Mesenchymal stem cell (in vitro differentiated cells and primary cell): ENCODE results near the gene CIAPIN1.

Source experiments
- DNase-seq: peaks from one replicate; pipeline ENCODE4 v3.0.0-alpha.2; 2013
- H2AFZ ChIP-seq: one replicate; pipeline ENCODE4 v1.6.1; 2013; ENCODE audit warnings: low read depth, mild to moderate bottlenecking, control low read depth, inconsistent platforms, low read length, moderate library complexity
- H2AK5ac ChIP-seq: 2 replicates; pipeline ENCODE4 v1.6.1; 2013; ENCODE audit warnings: low read length, moderate library complexity, mild to moderate bottlenecking, inconsistent platforms; ENCODE audit not compliant: severe bottlenecking
- H2BK120ac ChIP-seq: one replicate; pipeline ENCODE4 v1.6.1; 2013; ENCODE audit warnings: low read depth, mild to moderate bottlenecking, inconsistent platforms, low read length, moderate library complexity
- H2BK12ac ChIP-seq, 2 experiments: one replicate each; pipeline ENCODE4 v1.6.1; 2013; ENCODE audit warnings: inconsistent platforms in 2 of 2, low read length in 2 of 2, mild to moderate bottlenecking in 2 of 2, moderate library complexity in 2 of 2, control low read depth in 1 of 2
- H2BK15ac ChIP-seq: one replicate; pipeline ENCODE4 v1.6.1; 2013; ENCODE audit warnings: mild to moderate bottlenecking, low read depth, inconsistent platforms; ENCODE audit not compliant: poor library complexity, severe bottlenecking
- H2BK5ac ChIP-seq: 2 replicates; pipeline ENCODE4 v1.6.1; 2013; ENCODE audit warnings: low read depth, mild to moderate bottlenecking, low read length, control low read depth, inconsistent platforms; ENCODE audit not compliant: poor library complexity, severe bottlenecking
- H3K14ac ChIP-seq, 2 experiments: one replicate each; pipeline ENCODE4 v1.6.1; 2013; ENCODE audit warnings: inconsistent platforms in 2 of 2, low read length in 2 of 2, control low read depth in 1 of 2, mild to moderate bottlenecking in 1 of 2, moderate library complexity in 1 of 2
- H3K18ac ChIP-seq, 2 experiments: one replicate each; pipeline ENCODE4 v1.6.1; 2013; ENCODE audit warnings: inconsistent platforms in 2 of 2, low read length in 2 of 2, control low read depth in 1 of 2, low read depth in 1 of 2, mild to moderate bottlenecking in 1 of 2
- H3K23ac ChIP-seq, 2 experiments: one replicate each; pipeline ENCODE4 v1.6.1; 2013; ENCODE audit warnings: inconsistent platforms in 2 of 2, low read length in 2 of 2, mild to moderate bottlenecking in 2 of 2, moderate library complexity in 2 of 2, control low read depth in 1 of 2
- H3K27ac ChIP-seq: 2 replicates; pipeline ENCODE4 v1.5.1; 2013; ENCODE audit warnings: mild to moderate bottlenecking, moderate library complexity, low read length, control low read depth, inconsistent platforms; ENCODE audit not compliant: poor library complexity, severe bottlenecking
- H3K27me3 ChIP-seq, 2 experiments: 2 replicates each; pipeline versions ENCODE4 v1.6.1 to v1.7.0; 2013; ENCODE audit warnings: low read length in 2 of 2, mild to moderate bottlenecking in 2 of 2, moderate library complexity in 2 of 2, control low read depth in 1 of 2, inconsistent platforms in 1 of 2; ENCODE audit not compliant: control insufficient read depth in 1 of 2, insufficient read depth in 1 of 2
- H3K36me3 ChIP-seq, 2 experiments: 2 replicates each; pipeline versions ENCODE4 v1.6.1 to v1.7.0; 2013; ENCODE audit warnings: low read length in 2 of 2, control low read depth in 1 of 2, inconsistent platforms in 1 of 2, low read depth in 1 of 2, mild to moderate bottlenecking in 1 of 2; ENCODE audit not compliant: insufficient read depth in 2 of 2, control insufficient read depth in 1 of 2
- H3K4ac ChIP-seq, 2 experiments: one replicate each; pipeline ENCODE4 v1.6.1; 2013; ENCODE audit warnings: inconsistent platforms in 2 of 2, low read length in 2 of 2, mild to moderate bottlenecking in 2 of 2, moderate library complexity in 2 of 2, control low read depth in 1 of 2, low read depth in 1 of 2
- H3K4me1 ChIP-seq: 2 replicates; pipeline ENCODE4 v1.6.1; 2013; ENCODE audit warnings: low read depth, low read length, control low read depth; ENCODE audit not compliant: control insufficient read depth, insufficient read depth
- H3K4me2 ChIP-seq: 2 replicates; pipeline ENCODE4 v1.6.1; 2013; ENCODE audit warnings: low read length, mild to moderate bottlenecking, inconsistent platforms; ENCODE audit not compliant: poor library complexity, severe bottlenecking
- H3K4me3 ChIP-seq, 2 experiments: 2 replicates each; pipeline versions ENCODE4 v1.5.1 to v1.7.0; 2013; ENCODE audit warnings: low read length in 2 of 2, mild to moderate bottlenecking in 2 of 2, control low read depth in 1 of 2, low read depth in 1 of 2; ENCODE audit not compliant: insufficient read depth in 1 of 2
- H3K79me1 ChIP-seq: replicated peaks from 2 replicates; pipeline ENCODE4 v1.6.1; 2013; ENCODE audit warnings: mild to moderate bottlenecking, control low read depth, low read length, inconsistent platforms; ENCODE audit not compliant: poor library complexity, severe bottlenecking
- H3K9ac ChIP-seq: 2 replicates; pipeline ENCODE4 v1.7.0; 2013; ENCODE audit warnings: mild to moderate bottlenecking, low read length, moderate library complexity
- H3K9me3 ChIP-seq: 2 replicates; pipeline ENCODE4 v1.7.0; 2013; ENCODE audit warnings: mild to moderate bottlenecking, low read length; ENCODE audit not compliant: control insufficient read depth
- H4K8ac ChIP-seq: one replicate; pipeline ENCODE4 v1.6.1; 2013; ENCODE audit warnings: inconsistent platforms, mild to moderate bottlenecking, low read length, moderate library complexity
- H4K91ac ChIP-seq: one replicate; pipeline ENCODE4 v1.6.1; 2013; ENCODE audit warnings: mild to moderate bottlenecking, low read length, inconsistent platforms
- WGBS: methylation state at CpG from one replicate; pipeline ENCODE4 v1.1.7; 2013; ENCODE audit warnings: mixed read lengths; 5-methylcytosine and 5-hydroxymethylcytosine counted together

The CIAPIN1 gene

DNA sequence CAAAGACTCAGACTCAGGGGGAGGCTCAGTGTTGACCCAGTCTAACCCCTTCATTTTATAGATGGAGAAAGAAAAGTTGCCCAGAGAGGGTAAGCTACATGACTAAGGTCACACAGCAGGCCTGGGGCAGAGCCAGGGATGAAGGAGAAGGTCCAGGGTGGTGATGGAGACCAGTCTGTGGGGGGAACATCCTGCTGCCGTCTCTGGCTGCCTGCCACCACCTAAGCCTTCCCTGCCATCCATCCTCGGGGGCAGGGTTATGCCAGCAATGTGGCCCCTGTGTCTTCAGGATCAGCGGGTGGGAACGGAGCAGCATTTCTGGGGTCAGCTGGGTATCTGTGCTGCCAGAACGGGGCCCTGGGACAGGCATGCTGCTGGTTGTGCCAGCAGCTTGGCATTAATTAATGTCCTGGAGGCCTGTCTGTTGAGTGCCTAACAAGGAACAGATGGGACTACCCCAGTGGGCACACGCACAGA lies 33.6 kb upstream of the CIAPIN1 start:
- no peak overlapping the region for H2AFZ ChIP-seq
- H3K23ac ChIP-seq: no peak overlapping the region
- peaks cover 4 to 33% of the 10 kb centered on the region in 2 experiments for H3K36me3 ChIP-seq
- peak overlapping the region; percentile 75 to 79 for H3K18ac ChIP-seq
- peaks cover 67% of the 10 kb centered on the region for H3K4me1 ChIP-seq
- no peak overlapping the region for H3K4me3 ChIP-seq
- no peak overlapping the region for H3K14ac ChIP-seq
- peak overlapping the region; percentile 35 for H2BK120ac ChIP-seq
- H3K4ac ChIP-seq: peak overlapping the region; percentile 47 to 61
- H4K91ac ChIP-seq: peak overlapping the region; percentile 88
- peak overlapping the region; percentile 70 to 82 for H2BK12ac ChIP-seq
- peak overlapping the region; percentile 49 for H2BK15ac ChIP-seq
- H2AK5ac ChIP-seq: peak overlapping the region; percentile 69
- no peaks in the 10 kb centered on the region for H3K27me3 ChIP-seq
- no peaks in the 10 kb centered on the region for H3K9me3 ChIP-seq
- WGBS: 82% methylated on average over 6 of the region's 6 CpGs
- H3K4me2 ChIP-seq: no peak overlapping the region
- H3K79me1 ChIP-seq: peaks cover 47% of the 10 kb centered on the region
- DNase-seq: no peak
- peak overlapping the region; percentile 14 for H3K9ac ChIP-seq
- peak overlapping the region; percentile 52 for H3K27ac ChIP-seq
- peak overlapping the region; percentile 87 for H4K8ac ChIP-seq
- no peak overlapping the region for H2BK5ac ChIP-seq

DNA sequence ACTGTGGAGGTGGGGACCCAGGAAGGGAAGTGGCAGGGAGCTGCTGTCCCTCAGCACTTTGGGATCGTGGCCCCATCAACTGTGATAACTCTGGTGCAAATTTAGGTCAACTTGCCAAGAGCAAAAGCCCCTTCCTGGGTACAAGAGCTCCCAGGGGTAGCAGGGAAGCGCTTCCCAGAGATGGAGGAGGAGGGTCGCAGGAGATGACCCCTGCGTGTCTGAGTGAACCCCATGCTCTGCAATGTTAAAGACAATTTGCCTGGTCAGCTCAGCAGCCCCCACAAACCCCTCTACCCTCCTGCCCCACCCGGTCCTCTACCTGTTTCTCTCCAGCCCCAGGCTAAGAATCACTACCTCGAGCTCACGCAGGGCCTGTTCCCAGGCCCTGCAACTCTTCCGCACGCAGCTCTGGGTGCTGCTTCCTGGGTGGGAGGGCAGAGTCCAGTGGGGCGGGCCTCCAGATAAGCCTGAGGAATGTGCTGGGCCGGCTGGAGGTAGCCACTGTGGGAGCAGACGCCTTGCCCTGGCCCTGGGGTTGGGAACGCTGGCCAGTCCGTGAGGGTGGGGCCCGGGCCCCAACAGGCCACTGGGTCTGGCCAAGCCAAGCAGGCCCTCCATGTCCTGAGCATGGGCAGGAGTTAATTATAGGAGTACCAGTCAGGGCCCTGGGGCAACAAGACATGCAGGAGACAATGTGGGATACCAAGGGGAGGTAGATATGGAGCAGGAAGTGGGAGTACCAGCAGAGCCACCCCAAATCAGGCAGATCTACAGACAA lies 33.0 kb upstream of the CIAPIN1 start:
- Histone ChIP-seq H2AFZ (no peak overlapping the region), H3K27ac (peak overlapping the region; percentile 52), H3K4me1 (peaks cover 67% of the 10 kb centered on the region), H3K9me3 (no peaks in the 10 kb centered on the region), H3K27me3 (no peaks in the 10 kb centered on the region), H3K4me2 (peak overlapping the region; percentile 87), H3K23ac (no peak overlapping the region), H2AK5ac (peak overlapping the region; percentile 69), H2BK120ac (peak overlapping the region; percentile 35), H4K8ac (peak overlapping the region; percentile 87), H3K4me3 (peak overlapping the region in 1 of 2 experiments; percentile 89), H3K9ac (peak overlapping the region; percentile 73), H3K18ac (peak overlapping the region; percentile 75 to 79), H2BK12ac (peak overlapping the region; percentile 70 to 82), H3K79me1 (peaks cover 49% of the 10 kb centered on the region), H3K36me3 (peaks cover 7 to 36% of the 10 kb centered on the region in 2 experiments), H3K14ac (peak overlapping the region in 1 of 2 experiments; percentile 29), H3K4ac (peak overlapping the region; percentile 61 to 62), H2BK5ac (no peak overlapping the region), H2BK15ac (peak overlapping the region; percentile 80), H4K91ac (peak overlapping the region; percentile 84)
- WGBS: 12% methylated on average over 14 of the region's 15 CpGs
- DNase-seq: peak; percentile 60

DNA sequence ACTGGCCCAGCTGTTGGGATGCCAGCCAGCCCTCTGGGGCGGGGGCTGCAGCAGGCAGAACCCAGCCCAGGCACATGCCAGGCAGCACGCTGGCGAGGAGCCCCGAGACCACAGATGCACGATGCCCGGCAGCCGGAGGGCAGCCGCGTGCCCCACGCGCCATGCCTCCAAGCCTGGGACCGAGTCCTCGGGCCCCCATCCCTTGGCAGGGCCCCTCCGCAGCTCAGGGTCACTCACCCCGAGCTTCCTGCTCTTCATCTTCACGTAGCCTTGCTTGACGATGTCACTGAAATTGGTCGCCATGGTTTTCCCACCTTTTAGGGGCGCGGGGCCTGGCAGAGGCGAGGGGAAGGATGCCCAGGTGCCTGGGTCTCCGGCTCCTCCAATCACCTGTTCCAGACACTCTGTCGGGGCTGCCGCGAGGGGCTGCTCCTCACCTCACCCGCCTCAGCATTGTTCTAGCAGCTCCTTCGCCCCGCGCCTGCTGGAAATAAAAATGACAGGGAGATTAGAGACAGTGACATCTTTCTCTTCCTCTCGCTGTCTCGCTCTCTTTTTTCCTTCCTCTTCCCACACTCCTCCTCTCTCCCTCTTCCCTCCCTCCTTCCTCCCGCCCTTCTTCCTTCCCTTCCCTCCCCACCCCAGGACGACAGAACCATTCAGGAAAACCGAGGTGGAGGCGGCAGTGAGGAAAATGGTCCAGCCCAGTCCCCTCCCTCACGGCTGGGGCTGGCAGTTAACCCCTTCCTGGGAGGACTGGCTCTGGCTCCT lies 32.2 kb upstream of the CIAPIN1 start:
- H3K79me1 ChIP-seq: peaks cover 46% of the 10 kb centered on the region
- peak overlapping the region; percentile 87 for H3K4me2 ChIP-seq
- peak overlapping the region in 1 of 2 experiments; percentile 48 for H3K23ac ChIP-seq
- H2BK5ac ChIP-seq: no peak overlapping the region
- no peak overlapping the region for H2AK5ac ChIP-seq
- peak overlapping the region; percentile 51 to 89 for H3K4me3 ChIP-seq
- H4K91ac ChIP-seq: peak overlapping the region; percentile 22
- no peak overlapping the region for H2AFZ ChIP-seq
- peak overlapping the region; percentile 73 for H3K9ac ChIP-seq
- peaks cover 61% of the 10 kb centered on the region for H3K4me1 ChIP-seq
- no peaks in the 10 kb centered on the region for H3K27me3 ChIP-seq
- H3K27ac ChIP-seq: no peak overlapping the region
- no peak overlapping the region for H2BK15ac ChIP-seq
- peak overlapping the region in 1 of 2 experiments; percentile 68 for H3K14ac ChIP-seq
- peaks cover 14 to 43% of the 10 kb centered on the region in 2 experiments for H3K36me3 ChIP-seq
- peak overlapping the region in 1 of 2 experiments; percentile 85 for H2BK12ac ChIP-seq
- peak overlapping the region; percentile 75 to 96 for H3K18ac ChIP-seq
- no peaks in the 10 kb centered on the region for H3K9me3 ChIP-seq
- H3K4ac ChIP-seq: peak overlapping the region; percentile 29 to 35
- WGBS: 7% methylated on average over 36 of the region's 36 CpGs
- no peak overlapping the region for H2BK120ac ChIP-seq
- H4K8ac ChIP-seq: peak overlapping the region; percentile 87
- DNase-seq: peak; percentile 67
